Kidney capillary endothelial cell (primary cell): ENCODE results near the gene HACD2.

Source experiments
- DNase-seq: peaks from one replicate; pipeline ENCODE4 v3.0.0-alpha.2; 2018; ENCODE audit warnings: low spot score

The HACD2 gene

DNA sequence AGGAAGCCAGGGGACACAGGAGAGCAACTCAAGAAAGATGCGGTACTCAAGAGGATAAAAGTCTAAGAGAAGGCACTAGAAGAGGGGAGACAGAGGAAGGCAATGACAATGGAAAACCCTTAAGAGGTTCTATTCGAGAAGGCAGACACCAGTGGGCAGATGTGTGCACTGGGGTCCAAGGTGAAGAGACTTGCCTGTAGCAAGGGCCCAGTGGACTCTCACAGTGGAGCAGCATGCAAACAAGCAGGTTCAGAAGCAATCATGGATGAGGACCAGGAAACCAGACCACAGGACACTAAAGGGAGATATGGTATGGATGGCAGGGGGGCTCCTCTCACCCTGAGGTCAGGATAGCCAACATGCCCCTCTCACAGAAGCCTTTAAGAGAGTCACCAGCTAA lies 138.6 kb downstream of the HACD2 start:
- no peak for DNase-seq

DNA sequence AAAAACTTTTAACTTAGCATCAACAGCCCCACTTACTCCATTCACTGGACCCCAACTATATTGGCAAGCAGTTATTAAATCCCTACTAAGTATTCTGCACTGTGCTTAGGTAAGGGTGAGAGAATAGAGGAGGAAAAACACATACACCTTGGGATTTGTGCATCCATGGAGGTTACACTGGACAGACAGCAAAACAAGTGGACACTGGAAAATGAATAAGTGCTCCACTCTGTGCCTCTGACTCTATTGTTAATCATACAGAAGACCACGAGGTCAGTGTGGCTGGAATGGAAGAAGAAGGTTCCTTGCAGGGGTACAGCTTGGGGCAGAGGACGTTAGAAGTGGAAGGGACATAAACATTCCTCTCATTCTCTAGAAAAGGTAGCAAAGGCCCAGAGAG lies 139.2 kb downstream of the HACD2 start:
- no peak for DNase-seq

DNA sequence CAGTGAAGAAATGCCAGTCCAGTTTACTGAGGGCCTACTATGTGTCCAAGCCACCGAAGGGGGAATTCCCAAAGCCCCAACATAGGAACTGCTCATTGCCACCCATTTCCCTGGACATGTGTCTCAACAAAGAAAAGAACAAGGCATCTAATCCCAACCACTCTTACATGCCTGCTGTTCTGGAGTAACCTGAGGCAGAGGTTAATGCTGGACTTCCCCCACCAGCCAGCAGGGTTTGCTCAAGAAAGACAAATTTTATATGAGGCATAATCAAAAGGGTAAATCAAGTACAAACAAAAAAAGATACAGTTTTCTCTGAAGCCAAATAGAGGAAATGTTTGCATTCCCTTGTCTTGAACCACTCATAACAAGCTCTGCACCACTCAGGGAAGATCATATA lies 140.1 kb downstream of the HACD2 start:
- DNase-seq: no peak

DNA sequence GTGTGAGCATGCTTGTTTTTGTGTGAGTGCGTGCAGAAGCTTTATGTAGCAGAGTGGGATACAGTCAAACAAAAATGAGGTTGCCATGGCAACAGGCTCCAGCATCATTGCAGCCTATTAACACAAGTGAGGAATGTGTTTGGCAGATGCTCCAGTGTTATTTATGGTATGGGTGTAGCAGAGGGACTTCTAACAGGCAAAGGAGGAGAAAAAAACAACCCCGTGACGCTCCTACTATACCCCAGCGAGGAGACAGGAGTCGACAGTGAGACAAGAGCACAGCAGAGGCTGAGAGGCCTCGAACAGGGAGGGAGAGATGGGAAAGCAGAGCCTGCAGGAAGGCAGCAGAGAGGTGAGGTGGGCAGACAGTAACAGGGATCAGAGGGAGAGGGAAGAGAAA lies 140.8 kb downstream of the HACD2 start:
- no peak for DNase-seq

DNA sequence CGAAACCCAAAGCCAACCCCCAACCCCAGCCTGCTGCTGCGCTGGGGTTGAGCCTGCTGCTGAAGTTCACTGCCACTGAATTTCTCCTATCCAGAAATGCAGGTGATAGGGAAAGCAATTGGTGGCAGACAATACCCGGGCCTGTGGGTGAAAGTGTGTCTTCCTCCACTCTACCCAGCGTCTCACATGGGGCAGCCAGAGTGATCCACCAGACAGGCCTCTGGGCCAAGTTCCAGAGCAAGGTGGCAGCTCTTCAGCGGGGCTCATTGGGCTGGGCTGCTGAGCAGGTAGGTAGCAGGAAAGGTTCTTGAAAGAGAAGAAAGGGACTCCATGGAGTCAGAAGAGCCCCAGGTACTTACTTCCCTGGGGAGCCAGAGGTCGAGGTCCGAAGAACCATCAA lies 141.9 kb downstream of the HACD2 start:
- DNase-seq: no peak

DNA sequence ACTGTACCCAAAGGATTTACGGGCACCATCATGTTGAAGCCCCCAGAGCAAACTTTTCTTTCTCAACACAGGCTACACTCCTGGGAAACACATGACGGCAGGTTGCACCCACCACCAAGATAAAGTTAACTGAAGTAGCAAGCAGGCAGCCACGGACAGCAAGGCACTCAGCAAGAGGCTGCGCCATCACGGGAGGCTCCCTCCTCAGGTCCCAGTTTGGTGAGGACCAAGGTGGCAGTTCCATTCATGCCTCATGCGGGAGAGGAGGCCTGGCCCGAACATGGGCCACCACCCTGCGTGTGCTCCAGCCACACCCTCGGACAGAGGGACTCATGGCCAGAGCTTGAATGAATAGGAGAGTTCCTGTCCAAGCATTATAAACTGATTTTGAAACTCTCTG lies 142.7 kb downstream of the HACD2 start:
- no peak for DNase-seq
